ENCODE data around the gene DCTN4. TPM values are rescaled to one million over a fixed set of nuclear protein-coding genes. Genes with fewer than 3 reads are reported as not detected.

The DCTN4 gene
- total RNA-seq (2021), result 45.1 and 48.5 TPM in 2 replicates
- long read RNA-seq, full-length matches to known transcripts, result 78 of 131 reads
- long read RNA-seq, partial matches to known transcripts, result 45 of 131 reads
- long read RNA-seq, other reads (novel, unspliced or antisense), result 8 of 131 reads

GRCh38 chr5:150758531-150759333 is at the start of gene DCTN4:
TSS of gene DCTN4 (minus strand) at chr5:150759017. CDS start at chr5:150758993, 24 bp downstream.
- WGBS (ENCODE audit: extremely low coverage, insufficient read length, low lambda C conversion rate), result no CpG with 5 or more reads among the region's 51 CpGs
- Histone ChIP-seq H2BK120ac (ENCODE audit: low read depth, low read length, poor library complexity, severe bottlenecking) (no peak within 1 kb of the TSS), H3K9ac (ENCODE audit: extremely low read depth, insufficient read length, low read length) (peak within 1 kb of the TSS; percentile 69), H2BK12ac (ENCODE audit: insufficient read length, low read depth, low read length) (no peak within 1 kb of the TSS), H3K4ac (ENCODE audit: low read depth, low read length) (no peak within 1 kb of the TSS), H4K91ac (ENCODE audit: insufficient read length, low read depth, low read length) (no peak within 1 kb of the TSS), H3K23me2 (ENCODE audit: insufficient read length, low read depth, low read length, poor library complexity, severe bottlenecking) (peaks cover 4% of the 10 kb centered on the region), H3K27ac (ENCODE audit: insufficient read length, low read depth, low read length) (no peak within 1 kb of the TSS), H3K27me3 (ENCODE audit: insufficient read depth, low read length) (no peaks in the 10 kb centered on the region), H3K23ac (ENCODE audit: insufficient read length, low read depth, low read length) (no peak within 1 kb of the TSS), H3K56ac (ENCODE audit: insufficient read length, low read depth, low read length) (no peak within 1 kb of the TSS), H2AK5ac (ENCODE audit: insufficient read length, low read length) (no peak within 1 kb of the TSS), H2AFZ (ENCODE audit: low read length) (no peak within 1 kb of the TSS), H2BK20ac (ENCODE audit: low read depth, low read length, poor library complexity, severe bottlenecking) (no peak within 1 kb of the TSS), H3K4me1 (ENCODE audit: insufficient read depth, low read length) (no peaks in the 10 kb centered on the region), H3K4me2 (ENCODE audit: insufficient read depth, insufficient read length, low read length) (peak within 1 kb of the TSS; percentile 62), H3K79me2 (ENCODE audit: insufficient read depth, low read length) (peaks cover 2% of the 10 kb centered on the region; the same call in 1 of the 2 replicates), H2BK5ac (ENCODE audit: insufficient read length, low read length) (no peak within 1 kb of the TSS), H3K14ac (ENCODE audit: insufficient read depth, low read length) (peak within 1 kb of the TSS; percentile 90), H3T11ph (ENCODE audit: low read length) (no peak within 1 kb of the TSS), H2BK15ac (ENCODE audit: low read depth, low read length) (no peak within 1 kb of the TSS), H4K5ac (ENCODE audit: insufficient read length, low read depth, low read length) (no peak within 1 kb of the TSS), H3K79me1 (ENCODE audit: insufficient read depth, low read depth, low read length, poor library complexity, severe bottlenecking) (peaks cover 3% of the 10 kb centered on the region), H4K20me1 (ENCODE audit: control insufficient read depth, insufficient read depth, insufficient read length) (no peaks in the 10 kb centered on the region), H3K9me3 (ENCODE audit: control insufficient read depth, low read depth, low read length) (no peaks in the 10 kb centered on the region), H4K8ac (replicated peaks; ENCODE audit: insufficient read length, low read depth, low read length) (no peak within 1 kb of the TSS), H3K18ac (ENCODE audit: insufficient read length, low read depth, low read length) (peak within 1 kb of the TSS; percentile 81)
- no peak for TF ChIP-seq CTCF (conservative IDR thresholded peaks at IDR 0.05)
- peak; percentile 97 for DNase-seq
- Mint-ChIP-seq H3K27me3 (ENCODE audit: low read depth) (peaks cover 10% of the 10 kb centered on the region), H3K36me3 (ENCODE audit: insufficient read depth in 1 of 3, low read depth in 3 of 3) (peaks cover 25 to 42% (median 28%) of the 10 kb centered on the region in 3 experiments), H3K9me3 (peaks cover 10 to 12% of the 10 kb centered on the region in 2 experiments; a peak in 3 of 5 replicates), H3K27ac (no peak within 1 kb of the TSS; a peak in 1 of 7 replicates), H3K4me3 (no peak within 1 kb of the TSS; a peak in 1 of 5 replicates), H3K4me1 (peaks cover 7 to 17% of the 10 kb centered on the region in 2 experiments)

All from H9 (cell line).